Body of pancreas (tissue), 4 donors: ENCODE measurements around the gene NDUFS1. TPM values are rescaled to one million over a fixed set of nuclear protein-coding genes. Genes with fewer than 3 reads are reported as not detected.

Experiments
- ATAC-seq: fragments of 150-250 bp; one replicate; pipeline ENCODE4 v1.9.1; 2016
- DNase-seq, 4 donors: peaks; one replicate each; pipeline ENCODE4 v3.0.0-alpha.2; 2019
- H3K27ac ChIP-seq, 4 donors: fragments of 200-600 bp; sonication (generic); 1 replicate in 3 of 4; 2 replicates in 1 of 4; pipeline versions ENCODE4 v1.5.1 to v1.6.1; 2016 to 2019; ENCODE audit warnings: mild to moderate bottlenecking in 1 of 4, mixed read lengths in 1 of 4, moderate library complexity in 1 of 4
- H3K27me3 ChIP-seq, 2 donors: fragments of 200-600 bp; sonication (generic); one replicate each; pipeline ENCODE4 v1.6.0; 2016; ENCODE audit warnings: mild to moderate bottlenecking in 1 of 2
- H3K36me3 ChIP-seq, 2 donors: fragments of 200-600 bp; sonication (generic); replicated peaks in 1 of 2; 2 replicates each; pipeline ENCODE4 v1.5.1; 2016; ENCODE audit warnings: low read depth in 2 of 2; ENCODE audit not compliant: insufficient read depth in 1 of 2
- H3K4me1 ChIP-seq: fragments of 200-600 bp; sonication (generic); one replicate; pipeline ENCODE4 v1.6.0; 2016
- H3K4me3 ChIP-seq, 2 donors: fragments of 200-600 bp; sonication (generic); 1 replicate in 1 of 2; 2 replicates in 1 of 2; pipeline ENCODE4 v1.5.1; 2016 to 2019
- H3K9me3 ChIP-seq, 3 donors: fragments of 200-600 bp; sonication (generic); 1 replicate in 2 of 3; 2 replicates in 1 of 3; pipeline ENCODE4 v1.5.1; 2016
- POLR2A ChIP-seq, 3 donors: fragments of 450-650 bp; IDR thresholded peaks; one replicate each; pipeline ENCODE4 v1.6.1; 2016; ENCODE audit warnings: antibody characterized with exemption in 3 of 3, mild to moderate bottlenecking in 2 of 3
- WGBS, 2 donors: methylation state at CpG; one replicate each; pipeline ENCODE4 v1.1.5; 2017; 5-methylcytosine and 5-hydroxymethylcytosine counted together
- intact Hi-C: fragments of 100-400 bp; cut with DNase I; formaldehyde crosslinking; loops from one replicate; pipeline ENCODE4 v1.15.1; 2023
- total RNA-seq, 2 donors: library from RNA; depleted of rRNA; stranded (reverse); fragments of >200 nt; gene quantifications; one replicate each; pipeline ENCODE4 v1.1.0, GENCODE V29; 2016
- TF ChIP-seq, protein P1 (sequence below), 7 experiments: fragments of 450-650 bp in 4 of 7; fragments of 200-600 bp in 3 of 7; sonication (generic) in 3 of 7; IDR thresholded peaks; one replicate each; pipeline ENCODE4 v1.5.1; 2016 to 2019; ENCODE audit warnings: antibody characterized with exemption in 7 of 7

NDUFS1 gene
- total RNA-seq, 2 donors from 2014 or later = 18.7 to 24.1 TPM

DNA sequence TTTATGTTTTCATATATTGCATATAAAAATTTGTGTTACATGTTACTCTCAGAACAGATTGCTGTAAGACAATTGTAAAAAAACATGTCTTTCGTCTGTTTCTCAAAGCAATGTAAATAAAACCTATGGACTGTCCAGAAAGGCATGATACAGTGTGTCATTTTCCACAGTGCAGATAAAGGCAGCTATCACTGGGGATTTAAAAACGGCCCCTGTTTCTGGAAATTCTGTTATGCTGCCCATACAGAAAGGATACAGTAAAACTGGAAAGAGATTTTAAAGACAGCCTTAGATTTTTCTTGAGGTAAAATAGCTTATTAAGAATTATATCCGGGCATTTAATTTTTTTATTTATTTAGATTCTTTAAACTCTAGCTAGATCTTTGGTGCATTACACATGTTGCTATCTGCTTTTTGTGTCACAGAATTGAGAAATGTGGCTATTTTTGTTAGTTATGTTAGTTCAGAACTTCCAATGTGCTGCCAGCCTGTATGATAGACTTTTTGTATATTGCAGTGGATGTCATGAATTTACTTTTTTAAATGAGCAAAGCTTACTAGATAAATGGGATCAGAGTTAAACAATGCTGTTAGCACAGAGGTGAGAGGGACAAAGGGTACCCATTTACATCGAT lies 72.4 kb downstream of the NDUFS1 start:
- Histone ChIP-seq H3K27ac (peak overlapping the region in 3 of 4 donors; percentile 97 to 98 (median 98)), H3K36me3 (no peaks in the 10 kb centered on the region), H3K4me1 (peaks cover 17% of the 10 kb centered on the region), H3K27me3 (no peaks in the 10 kb centered on the region), H3K9me3 (no peaks in the 10 kb centered on the region), H3K4me3 (peak overlapping the region; percentile 27 to 54)
- ATAC-seq (no peak), DNase-seq (no peak)
- intact Hi-C loops = no loop called here
- TF ChIP-seq, protein P1, sequence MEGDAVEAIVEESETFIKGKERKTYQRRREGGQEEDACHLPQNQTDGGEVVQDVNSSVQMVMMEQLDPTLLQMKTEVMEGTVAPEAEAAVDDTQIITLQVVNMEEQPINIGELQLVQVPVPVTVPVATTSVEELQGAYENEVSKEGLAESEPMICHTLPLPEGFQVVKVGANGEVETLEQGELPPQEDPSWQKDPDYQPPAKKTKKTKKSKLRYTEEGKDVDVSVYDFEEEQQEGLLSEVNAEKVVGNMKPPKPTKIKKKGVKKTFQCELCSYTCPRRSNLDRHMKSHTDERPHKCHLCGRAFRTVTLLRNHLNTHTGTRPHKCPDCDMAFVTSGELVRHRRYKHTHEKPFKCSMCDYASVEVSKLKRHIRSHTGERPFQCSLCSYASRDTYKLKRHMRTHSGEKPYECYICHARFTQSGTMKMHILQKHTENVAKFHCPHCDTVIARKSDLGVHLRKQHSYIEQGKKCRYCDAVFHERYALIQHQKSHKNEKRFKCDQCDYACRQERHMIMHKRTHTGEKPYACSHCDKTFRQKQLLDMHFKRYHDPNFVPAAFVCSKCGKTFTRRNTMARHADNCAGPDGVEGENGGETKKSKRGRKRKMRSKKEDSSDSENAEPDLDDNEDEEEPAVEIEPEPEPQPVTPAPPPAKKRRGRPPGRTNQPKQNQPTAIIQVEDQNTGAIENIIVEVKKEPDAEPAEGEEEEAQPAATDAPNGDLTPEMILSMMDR (IDR thresholded peaks at IDR 0.05) = no peak
- no peak for TF ChIP-seq POLR2A (IDR thresholded peaks at IDR 0.05)
- WGBS, 2 donors = 2 to 3% methylated on average over 4 of the region's 4 CpGs

DNA sequence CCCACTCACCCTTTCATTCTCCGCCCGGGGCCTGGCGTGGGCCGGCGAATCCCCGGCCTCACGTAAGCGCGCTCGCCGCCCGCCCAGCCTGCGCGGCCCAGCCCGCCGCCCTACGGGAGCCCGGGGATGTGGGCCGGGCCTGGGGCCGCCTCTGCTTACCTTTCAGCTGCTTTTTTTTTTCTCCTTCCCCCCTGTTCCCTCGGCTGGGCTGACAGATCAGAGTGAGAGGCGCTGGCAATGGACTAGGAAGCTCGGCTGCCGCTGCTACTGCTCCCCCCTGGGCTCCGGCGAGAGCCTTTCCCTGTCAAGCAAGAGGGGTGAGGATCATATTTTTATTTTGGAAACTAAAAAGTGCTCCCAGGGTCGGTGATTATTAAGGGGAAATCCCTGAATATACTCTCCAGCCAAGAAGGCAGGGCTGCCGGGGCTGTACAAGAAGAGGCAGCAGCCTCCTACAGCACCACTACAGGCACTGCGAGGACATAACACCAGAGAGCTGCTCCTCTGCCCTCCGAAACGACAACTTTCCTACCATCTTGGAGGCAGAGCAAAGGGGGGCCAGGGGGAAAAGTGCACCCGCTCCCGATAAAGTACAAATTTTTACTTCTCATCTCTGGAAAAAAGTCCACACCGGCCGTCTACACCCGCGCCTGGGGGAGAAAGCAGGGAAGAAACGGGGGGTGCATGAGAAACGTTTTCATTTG lies 73.3 kb downstream of the NDUFS1 start, which contains the start of gene INO80D:
Gene INO80D (minus strand): TSS at position 433 of the 704 bp plus-strand sequence. CDS start 23,158 bp downstream, outside the sequence.
- H3K36me3 ChIP-seq = no peaks in the 10 kb centered on the region
- intact Hi-C loops = no loop called here
- DNase-seq (peak; percentile 75 to 87 (median 84)), ATAC-seq (peak; percentile 86)
- H3K9me3 ChIP-seq = no peaks in the 10 kb centered on the region
- 0% methylated on average over 19 to 39 of the region's 39 CpGs for WGBS, 2 donors
- no peaks in the 10 kb centered on the region for H3K27me3 ChIP-seq
- H3K4me1 ChIP-seq = peaks cover 17% of the 10 kb centered on the region
- peak within 1 kb of the TSS; percentile 92 to 98 (median 98) for H3K27ac ChIP-seq
- peak within 1 kb of the TSS; percentile 54 to 82 for H3K4me3 ChIP-seq
- TF ChIP-seq, protein P1 (IDR thresholded peaks at IDR 0.05) = peak in 6 of 7 experiments; percentile 6 to 70 (median 48)
- TF ChIP-seq POLR2A (IDR thresholded peaks at IDR 0.05) = peak; percentile 59 to 88 (median 88)

DNA sequence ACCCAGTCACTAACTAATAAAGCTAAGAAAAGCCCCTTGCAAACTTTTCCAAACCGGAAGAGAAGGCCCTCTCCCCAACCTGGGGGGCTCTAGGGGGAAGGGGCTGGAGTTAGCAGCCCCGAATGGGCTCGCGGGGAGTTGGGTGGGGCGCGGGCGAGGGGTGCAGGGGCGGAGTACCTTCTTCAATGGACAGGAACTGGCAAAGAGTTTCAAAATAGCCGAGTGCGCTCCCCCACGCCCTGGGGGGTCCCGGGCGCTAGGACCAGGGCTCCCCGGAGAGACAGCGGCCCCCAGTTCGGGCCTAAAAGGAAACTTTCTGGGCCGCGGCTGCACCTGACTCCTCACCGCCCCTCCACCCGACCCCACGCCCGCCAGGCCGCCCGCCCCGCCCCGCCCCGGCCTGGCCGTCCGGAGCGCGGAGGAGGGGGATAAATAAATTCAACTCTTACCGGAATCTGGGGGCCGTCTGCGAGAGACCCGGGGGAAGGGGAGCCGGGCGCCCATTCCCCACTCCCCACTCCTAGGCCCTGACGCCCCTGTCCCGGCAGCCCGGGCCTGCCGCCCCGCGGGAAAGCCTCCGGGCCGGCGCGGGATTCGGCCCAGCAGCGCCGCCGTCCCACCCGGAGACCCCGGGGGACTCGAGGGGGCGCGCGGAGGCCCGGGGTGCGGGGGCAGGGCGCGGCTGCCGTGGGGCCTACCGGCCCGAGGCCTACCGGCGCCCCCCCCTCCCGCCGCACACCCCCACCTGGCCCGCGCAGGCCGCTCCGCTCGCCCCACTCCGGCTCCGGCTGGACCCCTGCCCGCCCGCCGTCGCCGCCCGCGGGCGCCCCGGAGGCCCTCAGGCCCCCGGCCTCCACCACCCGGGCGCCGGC lies 74.1 kb downstream of the NDUFS1 start:
- H3K4me1 ChIP-seq = peaks cover 17% of the 10 kb centered on the region
- no peaks in the 10 kb centered on the region for H3K27me3 ChIP-seq
- no peaks in the 10 kb centered on the region for H3K9me3 ChIP-seq
- peak overlapping the region; percentile 54 to 82 for H3K4me3 ChIP-seq
- H3K36me3 ChIP-seq = no peaks in the 10 kb centered on the region
- intact Hi-C loops = no loop called here
- peak; percentile 65 for ATAC-seq
- TF ChIP-seq POLR2A (IDR thresholded peaks at IDR 0.05) = no peak
- TF ChIP-seq, protein P1 (IDR thresholded peaks at IDR 0.05) = no peak
- DNase-seq = peak; percentile 29 to 48 (median 40)
- peak overlapping the region; percentile 92 to 98 (median 98) for H3K27ac ChIP-seq
- 0% methylated on average over 1 to 65 of the region's 88 CpGs for WGBS, 2 donors

DNA sequence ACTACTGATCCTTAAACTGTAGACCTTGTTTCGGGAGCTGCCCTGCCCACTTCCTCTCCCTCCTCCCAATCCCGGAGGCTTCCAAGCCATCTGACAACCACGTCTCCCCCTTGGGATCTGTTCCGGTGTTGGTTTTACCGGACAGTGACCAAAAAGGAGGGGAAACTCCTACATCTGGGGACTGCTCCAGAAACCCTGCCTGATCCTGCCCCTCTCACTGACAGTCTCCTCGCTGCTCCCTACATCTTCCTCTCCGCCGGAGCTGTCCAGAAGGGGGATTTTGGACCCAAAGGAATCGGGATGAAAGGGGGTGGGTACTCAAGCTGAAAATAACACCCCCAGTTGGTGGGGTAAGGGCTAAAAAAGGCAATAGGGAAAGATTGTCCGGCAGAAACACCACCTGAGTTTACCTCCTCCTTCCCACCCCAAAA lies 74.8 kb downstream of the NDUFS1 start:
- peaks cover 17% of the 10 kb centered on the region for H3K4me1 ChIP-seq
- WGBS, 2 donors = 0 to 1% methylated on average over 10 of the region's 10 CpGs

More for the DNA sequence above, 74.8 kb downstream of the NDUFS1 start:
- peak overlapping the region; percentile 92 to 98 (median 98) for H3K27ac ChIP-seq
- no peaks in the 10 kb centered on the region for H3K36me3 ChIP-seq
- intact Hi-C loops = no loop called here
- no peaks in the 10 kb centered on the region for H3K27me3 ChIP-seq
- ATAC-seq (no peak), DNase-seq (peak; percentile 47 to 56 (median 54))
- H3K4me3 ChIP-seq = peak overlapping the region; percentile 54 to 82
- H3K9me3 ChIP-seq = no peaks in the 10 kb centered on the region
- peak in 2 of 3 donors; percentile 53 to 67 for TF ChIP-seq POLR2A (IDR thresholded peaks at IDR 0.05)
- TF ChIP-seq, protein P1 (IDR thresholded peaks at IDR 0.05) = no peak
